A549 treated with AZD9567 at 1 μM for 4 hours (cell line): ENCODE measurements around the gene GPR161. TPM values are rescaled to one million over a fixed set of nuclear protein-coding genes. Genes with fewer than 3 reads are reported as not detected.

Source experiments
- total RNA-seq: library from RNA; stranded (reverse); fragments of 200-300 nt; extraction: Qiagen RNA extraction; gene quantifications from 5 replicates; pipeline ENCODE4 v1.2.3, GENCODE V29; 2022; ENCODE audit not compliant: insufficient read depth

GPR161 gene, protein sequence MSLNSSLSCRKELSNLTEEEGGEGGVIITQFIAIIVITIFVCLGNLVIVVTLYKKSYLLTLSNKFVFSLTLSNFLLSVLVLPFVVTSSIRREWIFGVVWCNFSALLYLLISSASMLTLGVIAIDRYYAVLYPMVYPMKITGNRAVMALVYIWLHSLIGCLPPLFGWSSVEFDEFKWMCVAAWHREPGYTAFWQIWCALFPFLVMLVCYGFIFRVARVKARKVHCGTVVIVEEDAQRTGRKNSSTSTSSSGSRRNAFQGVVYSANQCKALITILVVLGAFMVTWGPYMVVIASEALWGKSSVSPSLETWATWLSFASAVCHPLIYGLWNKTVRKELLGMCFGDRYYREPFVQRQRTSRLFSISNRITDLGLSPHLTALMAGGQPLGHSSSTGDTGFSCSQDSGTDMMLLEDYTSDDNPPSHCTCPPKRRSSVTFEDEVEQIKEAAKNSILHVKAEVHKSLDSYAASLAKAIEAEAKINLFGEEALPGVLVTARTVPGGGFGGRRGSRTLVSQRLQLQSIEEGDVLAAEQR
- total RNA-seq, result 9.5 to 16.5 TPM (median 16.1 TPM) in 5 replicates

DNA sequence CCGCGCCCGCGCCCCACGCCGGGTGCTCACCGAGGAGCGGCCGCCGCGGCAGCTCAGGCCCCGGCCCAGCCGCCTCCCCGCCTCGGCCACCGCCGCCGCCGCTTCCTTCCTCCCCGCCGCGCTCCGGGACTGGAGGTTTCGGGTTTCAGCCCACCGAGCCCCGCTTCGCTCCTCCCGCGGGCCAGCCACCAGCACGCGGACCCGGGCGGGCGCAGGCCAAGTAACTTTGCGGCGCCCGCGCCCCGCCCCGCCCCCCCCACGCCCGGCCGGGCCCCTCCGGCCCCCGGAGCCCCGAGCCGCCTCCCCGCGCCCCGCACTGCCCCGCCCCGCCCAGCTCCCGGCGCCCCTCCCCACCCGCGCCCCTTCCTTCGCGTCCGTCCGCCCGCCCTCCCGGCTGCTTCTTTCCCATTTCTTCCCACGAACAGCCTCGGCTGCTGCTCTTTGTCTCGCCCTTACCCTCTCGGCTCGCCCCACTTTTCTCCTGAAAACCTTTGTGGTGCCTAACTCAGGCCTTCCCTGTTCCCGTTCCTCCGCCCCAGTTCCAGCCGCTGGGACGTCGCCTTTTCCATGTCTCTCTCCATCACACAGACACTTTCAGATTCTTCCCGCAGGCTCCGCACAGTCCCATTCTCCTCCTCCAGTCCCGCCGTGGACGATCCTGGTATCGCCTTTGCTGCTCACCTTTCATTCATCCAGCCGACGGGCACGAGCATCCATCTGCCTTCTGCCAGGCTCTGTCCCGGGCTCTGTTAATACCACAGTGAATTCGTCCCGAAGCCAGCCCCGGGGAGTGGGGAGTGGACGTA lies at the start of gene GPR161:
Gene GPR161 (minus strand): TSS at position 222 of the 806 bp plus-strand sequence. CDS start 32,080 bp downstream, outside the sequence.

DNA sequence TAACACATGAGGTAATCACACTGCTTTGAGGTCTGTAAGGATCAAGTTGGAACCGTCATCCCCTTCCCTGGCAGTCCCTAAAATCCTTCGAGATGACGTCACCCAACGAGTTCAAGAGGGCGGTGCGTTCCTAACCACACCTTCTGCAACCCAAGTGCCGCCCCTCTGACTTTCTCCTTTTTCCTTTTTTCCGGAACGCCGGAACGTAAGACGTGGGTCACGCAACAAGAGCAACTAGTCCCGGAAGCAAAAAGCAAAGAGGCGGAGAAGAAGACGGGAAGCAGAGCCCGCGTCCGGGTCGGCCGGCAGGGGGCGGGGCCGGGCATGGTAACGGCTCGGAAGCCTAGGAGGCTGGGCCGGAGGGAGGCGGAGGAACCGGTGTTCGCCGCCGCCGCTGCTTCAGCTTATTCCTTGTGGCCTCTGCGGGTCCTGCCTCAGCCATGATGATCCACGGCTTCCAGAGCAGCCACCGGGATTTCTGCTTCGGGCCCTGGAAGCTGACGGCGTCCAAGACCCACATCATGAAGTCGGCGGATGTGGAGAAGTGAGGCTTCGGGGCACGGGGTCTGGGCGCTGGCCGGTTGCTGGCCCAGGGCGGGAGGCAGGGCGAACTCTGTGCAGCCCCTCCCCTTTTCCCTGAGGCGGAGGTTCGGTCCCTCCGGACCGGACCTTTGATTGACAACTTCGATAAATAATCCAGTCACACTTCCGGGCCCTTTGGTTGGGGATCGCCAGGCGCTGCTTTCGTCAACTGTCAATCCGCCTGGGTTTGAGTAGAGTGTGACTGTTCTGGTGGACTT lies 42.1 kb upstream of the GPR161 start, which contains the start of gene TIPRL:
Gene TIPRL (plus strand): TSS at position 325 of the 800 bp plus-strand sequence. CDS start 116 bp downstream, at position 441.

Other genes with a start within 250 kb of the GPR161 start
- 0.05 to 0.11 TPM (median 0.09 TPM) in 3 of 5 replicates, not detected in the others for gene ADCY10, start 222.8 kb downstream of the GPR161 start, total RNA-seq
- gene DCAF6, start 200.2 kb downstream of the GPR161 start, total RNA-seq, result 21.5 to 25.9 TPM (median 23.4 TPM) in 5 replicates
- gene MPC2, start 199.9 kb downstream of the GPR161 start, total RNA-seq, result 53.8 to 79.1 TPM (median 74.3 TPM) in 5 replicates
- 32.3 to 38.2 TPM (median 35.5 TPM) in 5 replicates for gene TIPRL, start 42.0 kb upstream of the GPR161 start, total RNA-seq
- 11.0 to 16.2 TPM (median 11.8 TPM) in 5 replicates for gene SFT2D2, start 89.1 kb upstream of the GPR161 start, total RNA-seq
- 0.65 to 0.80 TPM (median 0.69 TPM) in 4 of 5 replicates, not detected in the other for gene TBX19, start 143.9 kb upstream of the GPR161 start, total RNA-seq